ENCODE measurements around the gene ENPP1. TPM values are rescaled to one million over a fixed set of nuclear protein-coding genes. Genes with fewer than 3 reads are reported as not detected.

The ENPP1 gene
- total RNA-seq, 1 donor from 2014 or later = 7.1 TPM

DNA sequence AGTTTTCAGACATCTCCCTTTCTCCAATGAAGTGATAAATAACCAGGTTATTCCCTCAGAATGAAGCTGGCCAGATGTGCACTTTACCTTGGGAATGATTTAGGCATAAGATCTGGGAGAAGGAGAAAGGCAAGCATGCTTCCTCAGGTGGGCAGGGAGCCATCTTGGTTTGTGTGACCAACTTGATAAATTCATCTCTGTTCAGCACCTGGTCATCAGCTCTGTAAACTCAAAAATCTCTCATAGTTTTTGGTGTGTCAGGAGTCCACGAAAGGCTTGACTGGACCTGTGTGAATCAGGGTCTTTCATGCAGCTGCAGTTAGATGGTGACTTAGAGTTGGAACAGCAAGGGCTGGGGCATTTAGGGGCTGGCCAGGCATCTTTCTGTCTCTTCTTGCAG, 24.5 kb downstream of the ENPP1 start:
- Histone ChIP-seq H3K36me3 (ENCODE audit: insufficient read depth, low read length) (no peaks in the 10 kb centered on the region), H3K9me3 (ENCODE audit: insufficient read depth, low read depth, low read length) (no peaks in the 10 kb centered on the region), H3K79me2 (ENCODE audit: insufficient read depth, low read length) (peaks cover 12% of the 10 kb centered on the region), H4K20me1 (ENCODE audit: insufficient read depth, low read length) (no peaks in the 10 kb centered on the region), H3K4me1 (ENCODE audit: insufficient read depth, low read length) (peaks cover 3% of the 10 kb centered on the region), H3K27ac (ENCODE audit: low read depth, low read length) (no peak overlapping the region), H3K4me2 (ENCODE audit: low read length) (no peak overlapping the region), H3K9ac (ENCODE audit: low read length) (no peak overlapping the region), H3K27me3 (ENCODE audit: insufficient read depth, low read length) (no peaks in the 10 kb centered on the region), H2AFZ (ENCODE audit: low read depth, low read length) (no peak overlapping the region), H3K4me3 (ENCODE audit: insufficient read depth, low read depth, low read length) (no peak overlapping the region)
- Mint-ChIP-seq H3K27ac (ENCODE audit: unreplicated experiment) (no peak overlapping the region), H3K4me3 (ENCODE audit: unreplicated experiment) (no peak overlapping the region), H3K4me1 (ENCODE audit: low read depth, unreplicated experiment) (peaks cover 15% of the 10 kb centered on the region), H3K27me3 (ENCODE audit: low read depth, unreplicated experiment) (no peaks in the 10 kb centered on the region), H3K36me3 (ENCODE audit: low read depth, unreplicated experiment) (peaks cover 3% of the 10 kb centered on the region), H3K9me3 (ENCODE audit: unreplicated experiment) (no peaks in the 10 kb centered on the region)
- no peak for DNase-seq (ENCODE audit: low read depth)
- FAIRE-seq = no peak
- no peak for TF ChIP-seq EZH2 (IDR thresholded peaks at IDR 0.05; ENCODE audit: insufficient read depth, low read length)
- TF ChIP-seq, protein P1, sequence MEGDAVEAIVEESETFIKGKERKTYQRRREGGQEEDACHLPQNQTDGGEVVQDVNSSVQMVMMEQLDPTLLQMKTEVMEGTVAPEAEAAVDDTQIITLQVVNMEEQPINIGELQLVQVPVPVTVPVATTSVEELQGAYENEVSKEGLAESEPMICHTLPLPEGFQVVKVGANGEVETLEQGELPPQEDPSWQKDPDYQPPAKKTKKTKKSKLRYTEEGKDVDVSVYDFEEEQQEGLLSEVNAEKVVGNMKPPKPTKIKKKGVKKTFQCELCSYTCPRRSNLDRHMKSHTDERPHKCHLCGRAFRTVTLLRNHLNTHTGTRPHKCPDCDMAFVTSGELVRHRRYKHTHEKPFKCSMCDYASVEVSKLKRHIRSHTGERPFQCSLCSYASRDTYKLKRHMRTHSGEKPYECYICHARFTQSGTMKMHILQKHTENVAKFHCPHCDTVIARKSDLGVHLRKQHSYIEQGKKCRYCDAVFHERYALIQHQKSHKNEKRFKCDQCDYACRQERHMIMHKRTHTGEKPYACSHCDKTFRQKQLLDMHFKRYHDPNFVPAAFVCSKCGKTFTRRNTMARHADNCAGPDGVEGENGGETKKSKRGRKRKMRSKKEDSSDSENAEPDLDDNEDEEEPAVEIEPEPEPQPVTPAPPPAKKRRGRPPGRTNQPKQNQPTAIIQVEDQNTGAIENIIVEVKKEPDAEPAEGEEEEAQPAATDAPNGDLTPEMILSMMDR (IDR thresholded peaks at IDR 0.05; ENCODE audit: insufficient read depth, low read depth, low read length) = no peak

DNA sequence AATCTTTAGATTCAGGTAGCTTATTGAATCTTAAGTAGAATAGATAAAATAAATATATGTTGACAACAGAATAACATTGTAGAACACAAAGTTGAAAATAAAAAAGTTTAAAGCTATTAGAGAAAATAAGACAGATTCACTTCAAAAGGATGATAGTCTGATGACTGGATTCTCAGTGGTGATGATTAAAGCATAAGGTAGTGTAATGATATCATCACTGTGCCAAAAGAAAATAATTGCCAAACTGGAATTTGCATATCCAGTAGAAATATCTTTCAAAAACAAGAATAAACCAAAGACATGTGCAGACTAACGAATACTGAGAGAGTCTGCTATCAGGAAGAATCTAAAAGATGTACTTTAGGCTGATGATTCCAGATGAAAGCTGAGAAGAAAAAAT, 30.2 kb downstream of the ENPP1 start:
- Histone ChIP-seq H3K4me1 (ENCODE audit: insufficient read depth, low read length) (no peaks in the 10 kb centered on the region), H4K20me1 (ENCODE audit: insufficient read depth, low read length) (no peaks in the 10 kb centered on the region), H3K4me3 (ENCODE audit: insufficient read depth, low read depth, low read length) (no peak overlapping the region), H3K4me2 (ENCODE audit: low read length) (no peak overlapping the region), H3K27me3 (ENCODE audit: insufficient read depth, low read length) (no peaks in the 10 kb centered on the region), H3K36me3 (ENCODE audit: insufficient read depth, low read length) (no peaks in the 10 kb centered on the region), H3K9ac (ENCODE audit: low read length) (no peak overlapping the region), H3K79me2 (ENCODE audit: insufficient read depth, low read length) (no peaks in the 10 kb centered on the region), H2AFZ (ENCODE audit: low read depth, low read length) (no peak overlapping the region), H3K27ac (ENCODE audit: low read depth, low read length) (no peak overlapping the region), H3K9me3 (ENCODE audit: insufficient read depth, low read depth, low read length) (no peaks in the 10 kb centered on the region)
- H3K27ac Mint-ChIP-seq (ENCODE audit: unreplicated experiment) = no peak overlapping the region
- no peaks in the 10 kb centered on the region for H3K36me3 Mint-ChIP-seq (ENCODE audit: low read depth, unreplicated experiment)
- H3K9me3 Mint-ChIP-seq (ENCODE audit: unreplicated experiment) = peaks cover 2% of the 10 kb centered on the region
- peaks cover 4% of the 10 kb centered on the region for H3K4me1 Mint-ChIP-seq (ENCODE audit: low read depth, unreplicated experiment)
- H3K4me3 Mint-ChIP-seq (ENCODE audit: unreplicated experiment) = no peak overlapping the region
- FAIRE-seq (no peak), DNase-seq (ENCODE audit: low read depth) (peak; percentile 34)
- H3K27me3 Mint-ChIP-seq (ENCODE audit: low read depth, unreplicated experiment) = no peaks in the 10 kb centered on the region
- no peak for TF ChIP-seq EZH2 (IDR thresholded peaks at IDR 0.05; ENCODE audit: insufficient read depth, low read length)
- TF ChIP-seq, protein P1 (IDR thresholded peaks at IDR 0.05; ENCODE audit: insufficient read depth, low read depth, low read length) = no peak

DNA sequence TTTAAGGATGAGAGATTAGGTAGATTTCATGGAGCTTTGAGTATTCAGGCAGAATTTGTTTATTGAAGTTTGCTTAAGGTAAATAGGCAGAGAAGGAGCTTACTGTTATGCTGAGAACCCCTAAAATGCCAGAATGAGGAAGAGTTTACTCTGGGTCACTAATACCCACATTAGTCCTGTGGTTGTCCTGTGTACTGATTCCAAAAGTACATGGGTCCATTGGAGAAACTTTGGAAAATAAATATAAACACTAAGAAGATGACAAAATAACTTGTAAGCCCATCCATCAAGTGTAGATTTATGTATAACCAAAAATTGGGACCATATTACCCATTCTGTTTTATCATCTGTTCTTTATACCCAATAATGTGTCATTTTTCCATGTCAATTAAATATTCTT, 31.6 kb downstream of the ENPP1 start:
- no peak overlapping the region for H2AFZ ChIP-seq (ENCODE audit: low read depth, low read length)
- H3K36me3 ChIP-seq (ENCODE audit: insufficient read depth, low read length) = no peaks in the 10 kb centered on the region
- no peaks in the 10 kb centered on the region for H3K9me3 ChIP-seq (ENCODE audit: insufficient read depth, low read depth, low read length)
- TF ChIP-seq EZH2 (IDR thresholded peaks at IDR 0.05; ENCODE audit: insufficient read depth, low read length) = no peak
- TF ChIP-seq, protein P1 (IDR thresholded peaks at IDR 0.05; ENCODE audit: insufficient read depth, low read depth, low read length) = no peak
- peaks cover 3% of the 10 kb centered on the region for H3K9me3 Mint-ChIP-seq (ENCODE audit: unreplicated experiment)
- no peak for DNase-seq (ENCODE audit: low read depth)
- no peaks in the 10 kb centered on the region for H3K27me3 ChIP-seq (ENCODE audit: insufficient read depth, low read length)
- no peak overlapping the region for H3K27ac Mint-ChIP-seq (ENCODE audit: unreplicated experiment)
- no peaks in the 10 kb centered on the region for H3K36me3 Mint-ChIP-seq (ENCODE audit: low read depth, unreplicated experiment)
- no peak overlapping the region for H3K4me3 Mint-ChIP-seq (ENCODE audit: unreplicated experiment)
- H3K27me3 Mint-ChIP-seq (ENCODE audit: low read depth, unreplicated experiment) = no peaks in the 10 kb centered on the region
- no peak overlapping the region for H3K9ac ChIP-seq (ENCODE audit: low read length)
- no peak overlapping the region for H3K4me2 ChIP-seq (ENCODE audit: low read length)
- peaks cover 4% of the 10 kb centered on the region for H3K4me1 Mint-ChIP-seq (ENCODE audit: low read depth, unreplicated experiment)
- no peak overlapping the region for H3K4me3 ChIP-seq (ENCODE audit: insufficient read depth, low read depth, low read length)
- no peaks in the 10 kb centered on the region for H4K20me1 ChIP-seq (ENCODE audit: insufficient read depth, low read length)
- H3K4me1 ChIP-seq (ENCODE audit: insufficient read depth, low read length) = no peaks in the 10 kb centered on the region
- H3K79me2 ChIP-seq (ENCODE audit: insufficient read depth, low read length) = no peaks in the 10 kb centered on the region
- no peak overlapping the region for H3K27ac ChIP-seq (ENCODE audit: low read depth, low read length)
- FAIRE-seq = peak; percentile 45
